HL-60 (cell line): ENCODE data around the gene FAM83C.

Source experiments
- GABPA ChIP-seq: IDR thresholded peaks from 2 replicates; pipeline ENCODE4 v1.6.1; 2012; ENCODE audit warnings: low read depth
- POLR2AphosphoS5 ChIP-seq: IDR thresholded peaks from 2 replicates; pipeline ENCODE4 v1.6.1; 2012; ENCODE audit warnings: low read depth
- SPI1 ChIP-seq: IDR thresholded peaks from 2 replicates; pipeline ENCODE4 v1.6.1; 2012; ENCODE audit warnings: low read depth, mild to moderate bottlenecking, borderline replicate concordance
- TF ChIP-seq, protein P1 (sequence below): IDR thresholded peaks from 2 replicates; pipeline ENCODE4 v1.6.1; 2012; ENCODE audit warnings: low read depth; ENCODE audit not compliant: insufficient replicate concordance
- TF ChIP-seq, protein P2 (sequence below): IDR thresholded peaks from one replicate; pipeline ENCODE4 v1.5.1; 2011; ENCODE audit warnings: low read length, control low read depth, inconsistent platforms; ENCODE audit not compliant: insufficient read depth

DNA sequence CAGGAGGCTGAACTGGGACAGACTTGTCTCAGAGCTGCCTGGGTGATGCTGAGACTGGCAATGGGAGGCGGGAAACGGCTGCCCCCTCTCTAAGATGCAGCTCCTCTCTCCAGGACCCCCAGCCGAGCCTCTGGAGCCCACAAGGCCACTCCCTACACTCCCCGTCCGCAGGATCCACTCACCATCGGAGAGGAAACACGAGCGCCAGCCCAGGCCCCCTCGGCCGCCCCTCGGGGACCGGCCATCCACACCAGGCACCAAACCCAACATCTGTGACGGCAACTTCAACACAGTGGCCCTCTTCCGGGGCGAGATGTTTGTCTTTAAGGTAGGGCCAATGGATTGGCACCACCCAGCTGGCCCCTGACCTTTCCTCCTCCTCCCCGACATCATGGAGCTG lies 25.1 kb downstream of the FAM83C start:
- TF ChIP-seq, protein P1, sequence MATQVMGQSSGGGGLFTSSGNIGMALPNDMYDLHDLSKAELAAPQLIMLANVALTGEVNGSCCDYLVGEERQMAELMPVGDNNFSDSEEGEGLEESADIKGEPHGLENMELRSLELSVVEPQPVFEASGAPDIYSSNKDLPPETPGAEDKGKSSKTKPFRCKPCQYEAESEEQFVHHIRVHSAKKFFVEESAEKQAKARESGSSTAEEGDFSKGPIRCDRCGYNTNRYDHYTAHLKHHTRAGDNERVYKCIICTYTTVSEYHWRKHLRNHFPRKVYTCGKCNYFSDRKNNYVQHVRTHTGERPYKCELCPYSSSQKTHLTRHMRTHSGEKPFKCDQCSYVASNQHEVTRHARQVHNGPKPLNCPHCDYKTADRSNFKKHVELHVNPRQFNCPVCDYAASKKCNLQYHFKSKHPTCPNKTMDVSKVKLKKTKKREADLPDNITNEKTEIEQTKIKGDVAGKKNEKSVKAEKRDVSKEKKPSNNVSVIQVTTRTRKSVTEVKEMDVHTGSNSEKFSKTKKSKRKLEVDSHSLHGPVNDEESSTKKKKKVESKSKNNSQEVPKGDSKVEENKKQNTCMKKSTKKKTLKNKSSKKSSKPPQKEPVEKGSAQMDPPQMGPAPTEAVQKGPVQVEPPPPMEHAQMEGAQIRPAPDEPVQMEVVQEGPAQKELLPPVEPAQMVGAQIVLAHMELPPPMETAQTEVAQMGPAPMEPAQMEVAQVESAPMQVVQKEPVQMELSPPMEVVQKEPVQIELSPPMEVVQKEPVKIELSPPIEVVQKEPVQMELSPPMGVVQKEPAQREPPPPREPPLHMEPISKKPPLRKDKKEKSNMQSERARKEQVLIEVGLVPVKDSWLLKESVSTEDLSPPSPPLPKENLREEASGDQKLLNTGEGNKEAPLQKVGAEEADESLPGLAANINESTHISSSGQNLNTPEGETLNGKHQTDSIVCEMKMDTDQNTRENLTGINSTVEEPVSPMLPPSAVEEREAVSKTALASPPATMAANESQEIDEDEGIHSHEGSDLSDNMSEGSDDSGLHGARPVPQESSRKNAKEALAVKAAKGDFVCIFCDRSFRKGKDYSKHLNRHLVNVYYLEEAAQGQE, result no peak
- TF ChIP-seq, protein P2, sequence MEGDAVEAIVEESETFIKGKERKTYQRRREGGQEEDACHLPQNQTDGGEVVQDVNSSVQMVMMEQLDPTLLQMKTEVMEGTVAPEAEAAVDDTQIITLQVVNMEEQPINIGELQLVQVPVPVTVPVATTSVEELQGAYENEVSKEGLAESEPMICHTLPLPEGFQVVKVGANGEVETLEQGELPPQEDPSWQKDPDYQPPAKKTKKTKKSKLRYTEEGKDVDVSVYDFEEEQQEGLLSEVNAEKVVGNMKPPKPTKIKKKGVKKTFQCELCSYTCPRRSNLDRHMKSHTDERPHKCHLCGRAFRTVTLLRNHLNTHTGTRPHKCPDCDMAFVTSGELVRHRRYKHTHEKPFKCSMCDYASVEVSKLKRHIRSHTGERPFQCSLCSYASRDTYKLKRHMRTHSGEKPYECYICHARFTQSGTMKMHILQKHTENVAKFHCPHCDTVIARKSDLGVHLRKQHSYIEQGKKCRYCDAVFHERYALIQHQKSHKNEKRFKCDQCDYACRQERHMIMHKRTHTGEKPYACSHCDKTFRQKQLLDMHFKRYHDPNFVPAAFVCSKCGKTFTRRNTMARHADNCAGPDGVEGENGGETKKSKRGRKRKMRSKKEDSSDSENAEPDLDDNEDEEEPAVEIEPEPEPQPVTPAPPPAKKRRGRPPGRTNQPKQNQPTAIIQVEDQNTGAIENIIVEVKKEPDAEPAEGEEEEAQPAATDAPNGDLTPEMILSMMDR, result no peak
- TF ChIP-seq POLR2AphosphoS5 (no peak), GABPA (no peak), SPI1 (no peak)
